Keratinocyte (primary cell): ENCODE measurements around the gene MAP1LC3B. TPM values are rescaled to one million over a fixed set of nuclear protein-coding genes. Genes with fewer than 3 reads are reported as not detected.
"Not testable (repeated sequence)": the region's sequence is repeated elsewhere in the genome, so short reads cannot be mapped to it uniquely, and the experiment has no call there.

Experiments used
- DNase-seq: peaks from one replicate; pipeline ENCODE4 v3.0.0-alpha.2; 2011; ENCODE audit warnings: low read depth, missing footprints, low spot score
- FAIRE-seq: peaks from 2 replicates; lab custom pipeline; 2011; peaks lifted over from hg19 to GRCh38; lab: Jason Lieb, UNC
- H2AFZ ChIP-seq: 2 replicates; pipeline ENCODE4 v1.6.0; 2012; ENCODE audit warnings: low read length, control low read depth, inconsistent platforms; ENCODE audit not compliant: control insufficient read depth
- H3K27ac ChIP-seq: 2 replicates; pipeline ENCODE4 v1.5.1; 2011; ENCODE audit warnings: low read length; ENCODE audit not compliant: control insufficient read depth, insufficient read depth
- H3K27me3 ChIP-seq: 3 replicates; pipeline ENCODE4 v1.6.0; 2011; ENCODE audit warnings: low read length; ENCODE audit not compliant: control insufficient read depth, insufficient read depth; ENCODE audit errors: extremely low read depth
- H3K36me3 ChIP-seq, 2 experiments: 2 replicates in 1 of 2; 3 replicates in 1 of 2; pipeline ENCODE4 v1.5.1; 2011; ENCODE audit warnings: low read length in 2 of 2, mild to moderate bottlenecking in 1 of 2; ENCODE audit not compliant: control insufficient read depth in 2 of 2, insufficient read depth in 2 of 2; ENCODE audit errors: extremely low read depth in 1 of 2
- H3K4me1 ChIP-seq: 3 replicates; pipeline ENCODE4 v1.5.1; 2011; ENCODE audit warnings: low read length; ENCODE audit not compliant: control insufficient read depth, insufficient read depth; ENCODE audit errors: extremely low read depth
- H3K4me2 ChIP-seq: 3 replicates; pipeline ENCODE4 v1.6.0; 2011; ENCODE audit warnings: low read depth, low read length; ENCODE audit not compliant: control insufficient read depth, insufficient read depth; ENCODE audit errors: extremely low read depth
- H3K4me3 ChIP-seq, 3 experiments: fragments of 200-600 bp in 1 of 3; sonication (generic) in 1 of 3; 2 replicates in 2 of 3; 3 replicates in 1 of 3; pipeline ENCODE4 v1.5.1; 2011 to 2016; ENCODE audit warnings: low read length in 3 of 3, mild to moderate bottlenecking in 3 of 3, control low read depth in 2 of 3, inconsistent platforms in 1 of 3, low read depth in 1 of 3, mixed read lengths in 1 of 3, mixed run types in 1 of 3, moderate library complexity in 1 of 3; ENCODE audit not compliant: control insufficient read depth in 2 of 3, insufficient read depth in 2 of 3; ENCODE audit errors: extremely low read depth in 1 of 3
- H3K79me2 ChIP-seq: 2 replicates; pipeline ENCODE4 v1.6.0; 2012; ENCODE audit warnings: low read length; ENCODE audit not compliant: control insufficient read depth, insufficient read depth
- H3K9ac ChIP-seq: 3 replicates; pipeline ENCODE4 v1.6.0; 2011; ENCODE audit warnings: low read length; ENCODE audit not compliant: control insufficient read depth, insufficient read depth; ENCODE audit errors: extremely low read depth
- H3K9me1 ChIP-seq: 3 replicates; pipeline ENCODE4 v1.6.0; 2011; ENCODE audit warnings: low read length; ENCODE audit not compliant: control insufficient read depth, insufficient read depth; ENCODE audit errors: extremely low read depth
- H3K9me3 ChIP-seq: 2 replicates; pipeline ENCODE4 v1.5.1; 2012; ENCODE audit warnings: low read depth, low read length; ENCODE audit not compliant: control insufficient read depth
- H4K20me1 ChIP-seq: 3 replicates; pipeline ENCODE4 v1.6.0; 2011; ENCODE audit warnings: low read length; ENCODE audit not compliant: control insufficient read depth, insufficient read depth; ENCODE audit errors: extremely low read depth
- EZH2 ChIP-seq: IDR thresholded peaks from one replicate; pipeline ENCODE4 v1.6.1; 2012; ENCODE audit warnings: inconsistent platforms, mild to moderate bottlenecking, low read length, moderate library complexity
- dilution Hi-C: fragments of 300-500 bp; cut with MboI; formaldehyde crosslinking; loops from one replicate; pipeline ENCODE4 v1.7.0; 2020; ENCODE audit warnings: low sequenced_read_pairs; ENCODE audit not compliant: extremely low pct_ligation_motif_present
- polyA plus RNA-seq, 5 experiments: library from polyadenylated mRNA; depleted of rRNA in 3 of 5; stranded (reverse) in 3 of 5; stranded (forward) in 1 of 5; unstranded in 1 of 5; fragments of >200 nt; gene quantifications; 1 replicate in 1 of 5; 2 replicates in 3 of 5; 3 replicates in 1 of 5; pipeline versions ENCODE4 v1.2.1 to v1.2.3, GENCODE V29; 2011 to 2012; ENCODE audit warnings: missing spikeins in 2 of 5, low read depth in 1 of 5, low replicate concordance in 1 of 5
- TF ChIP-seq, protein P1 (sequence below), 3 experiments: IDR thresholded peaks in 1 of 3; conservative IDR thresholded peaks in 1 of 3; optimal IDR thresholded peaks in 1 of 3; 2 replicates in 2 of 3; 3 replicates in 1 of 3; pipeline versions ENCODE3 to v1.5.1; 2011; ENCODE audit warnings: low read length in 3 of 3, mild to moderate bottlenecking in 3 of 3, moderate library complexity in 2 of 3, control low read depth in 1 of 3, inconsistent platforms in 1 of 3; ENCODE audit not compliant: insufficient read depth in 2 of 3; ENCODE audit errors: extremely low read depth in 1 of 3

The MAP1LC3B gene
- polyA plus RNA-seq, 1 donor (not counting 4 experiments of a cell fraction or from before 2014, with no cell fraction given): 50.3 TPM

DNA sequence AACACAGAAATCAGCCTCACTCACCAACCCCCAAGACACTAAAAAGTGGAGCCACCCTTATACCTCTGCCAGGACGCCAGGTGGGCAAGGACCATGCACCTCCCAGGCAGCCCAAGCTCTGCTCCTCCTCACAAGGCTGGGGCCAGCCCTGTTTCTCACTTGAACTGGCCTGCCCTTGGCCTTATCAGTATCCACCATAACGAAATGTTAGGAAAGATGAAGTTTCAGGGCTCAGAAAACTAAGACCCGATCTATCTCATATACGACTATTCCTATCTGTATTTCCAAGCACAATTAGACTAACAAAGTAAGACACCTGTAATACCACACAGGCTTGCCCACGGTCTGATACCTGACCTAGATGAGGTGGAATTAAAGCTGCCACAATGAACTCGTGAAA, 15.5 kb upstream of the MAP1LC3B start:
- H3K27ac ChIP-seq: peak overlapping the region; percentile 36
- FAIRE-seq: no peak
- no peak overlapping the region for H3K4me2 ChIP-seq
- H3K9me1 ChIP-seq: peaks cover 2% of the 10 kb centered on the region
- dilution Hi-C loops: no loop called here
- H3K36me3 ChIP-seq: peaks cover 0 to 5% of the 10 kb centered on the region in 2 experiments
- no peak overlapping the region for H3K4me3 ChIP-seq
- no peak overlapping the region for H2AFZ ChIP-seq
- no peaks in the 10 kb centered on the region for H3K27me3 ChIP-seq
- no peak overlapping the region for H3K9ac ChIP-seq
- peaks cover 88% of the 10 kb centered on the region for H3K79me2 ChIP-seq
- no peaks in the 10 kb centered on the region for H3K9me3 ChIP-seq
- TF ChIP-seq EZH2: no peak
- TF ChIP-seq, protein P1, sequence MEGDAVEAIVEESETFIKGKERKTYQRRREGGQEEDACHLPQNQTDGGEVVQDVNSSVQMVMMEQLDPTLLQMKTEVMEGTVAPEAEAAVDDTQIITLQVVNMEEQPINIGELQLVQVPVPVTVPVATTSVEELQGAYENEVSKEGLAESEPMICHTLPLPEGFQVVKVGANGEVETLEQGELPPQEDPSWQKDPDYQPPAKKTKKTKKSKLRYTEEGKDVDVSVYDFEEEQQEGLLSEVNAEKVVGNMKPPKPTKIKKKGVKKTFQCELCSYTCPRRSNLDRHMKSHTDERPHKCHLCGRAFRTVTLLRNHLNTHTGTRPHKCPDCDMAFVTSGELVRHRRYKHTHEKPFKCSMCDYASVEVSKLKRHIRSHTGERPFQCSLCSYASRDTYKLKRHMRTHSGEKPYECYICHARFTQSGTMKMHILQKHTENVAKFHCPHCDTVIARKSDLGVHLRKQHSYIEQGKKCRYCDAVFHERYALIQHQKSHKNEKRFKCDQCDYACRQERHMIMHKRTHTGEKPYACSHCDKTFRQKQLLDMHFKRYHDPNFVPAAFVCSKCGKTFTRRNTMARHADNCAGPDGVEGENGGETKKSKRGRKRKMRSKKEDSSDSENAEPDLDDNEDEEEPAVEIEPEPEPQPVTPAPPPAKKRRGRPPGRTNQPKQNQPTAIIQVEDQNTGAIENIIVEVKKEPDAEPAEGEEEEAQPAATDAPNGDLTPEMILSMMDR (optimal IDR thresholded peaks at IDR 0.05 in 1 of 3, IDR thresholded peaks at IDR 0.05 in 1 of 3, conservative IDR thresholded peaks at IDR 0.05 in 1 of 3; ENCODE audit: extremely low read depth in 1 of 3, insufficient read depth in 2 of 3, low read length in 3 of 3): no peak
- peaks cover 24% of the 10 kb centered on the region for H3K4me1 ChIP-seq
- peaks cover 8% of the 10 kb centered on the region for H4K20me1 ChIP-seq
- no peak for DNase-seq

DNA sequence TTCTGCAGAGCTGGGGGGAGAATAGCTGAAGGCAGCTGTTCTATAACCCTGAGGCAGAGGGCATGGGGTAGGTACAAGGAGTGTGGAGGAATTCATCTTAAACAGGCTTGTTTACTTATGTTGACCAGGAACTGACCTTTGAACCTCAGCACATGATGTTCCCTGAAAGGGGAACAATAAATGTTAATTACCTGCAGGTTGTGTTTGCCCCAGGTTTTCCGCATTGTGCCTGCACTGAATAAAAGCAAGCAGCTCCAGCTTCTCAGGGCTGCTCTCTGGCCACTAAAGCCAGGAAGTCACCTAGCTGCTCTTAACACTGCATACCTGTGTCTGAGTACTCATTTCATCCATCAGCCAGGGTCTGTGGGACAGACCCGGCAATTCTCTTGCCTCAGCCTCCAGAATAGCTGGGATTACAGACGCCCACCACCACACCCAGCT, 12.8 kb upstream of the MAP1LC3B start:
- H3K36me3 ChIP-seq, H3K9me3 ChIP-seq, H3K27me3 ChIP-seq, DNase-seq, dilution Hi-C loops, H3K27ac ChIP-seq, H3K4me2 ChIP-seq, FAIRE-seq, H2AFZ ChIP-seq, H3K4me3 ChIP-seq, H3K9ac ChIP-seq, H3K9me1 ChIP-seq: not testable (repeated sequence)
- Histone ChIP-seq H4K20me1 (peaks cover 16% of the 10 kb centered on the region), H3K4me1 (peaks cover 32% of the 10 kb centered on the region), H3K79me2 (peaks cover 79% of the 10 kb centered on the region)

- dilution Hi-C loops: no loop called here
- TF ChIP-seq EZH2: no peak
- TF ChIP-seq, protein P1 (optimal IDR thresholded peaks at IDR 0.05 in 1 of 3, IDR thresholded peaks at IDR 0.05 in 1 of 3, conservative IDR thresholded peaks at IDR 0.05 in 1 of 3; ENCODE audit: extremely low read depth in 1 of 3, insufficient read depth in 2 of 3, low read length in 3 of 3): no peak
- Histone ChIP-seq H2AFZ (no peak overlapping the region), H3K4me3 (no peak overlapping the region), H3K27me3 (no peaks in the 10 kb centered on the region), H3K79me2 (peaks cover 69% of the 10 kb centered on the region), H3K4me1 (peaks cover 31% of the 10 kb centered on the region), H4K20me1 (peaks cover 12% of the 10 kb centered on the region), H3K9me3 (no peaks in the 10 kb centered on the region), H3K36me3 (peaks cover 0 to 1% of the 10 kb centered on the region in 2 experiments), H3K9me1 (peaks cover 4% of the 10 kb centered on the region), H3K9ac (no peak overlapping the region), H3K4me2 (no peak overlapping the region), H3K27ac (no peak overlapping the region)
- DNase-seq (no peak), FAIRE-seq (no peak)
Observed at GRCh38 chr16:87380403-87380802, 11.7 kb upstream of the MAP1LC3B start.
